Ishikawa (cell line): ENCODE data around the gene FIG4.

Experiments used
- CEBPB ChIP-seq: IDR thresholded peaks from 2 replicates; pipeline ENCODE4 v1.6.1; 2012
- CREB1 ChIP-seq: IDR thresholded peaks from 2 replicates; pipeline ENCODE4 v1.6.1; 2012; ENCODE audit warnings: low read depth
- EGR1 ChIP-seq: IDR thresholded peaks from 2 replicates; pipeline ENCODE4 v1.6.1; 2012
- EP300 ChIP-seq: IDR thresholded peaks from 2 replicates; pipeline ENCODE4 v1.6.1; 2012; ENCODE audit warnings: borderline replicate concordance
- FOXM1 ChIP-seq: IDR thresholded peaks from 2 replicates; pipeline ENCODE4 v1.6.1; 2012; ENCODE audit warnings: low read depth, borderline replicate concordance
- MAX ChIP-seq: IDR thresholded peaks from 2 replicates; pipeline ENCODE4 v1.6.1; 2012
- NFIC ChIP-seq: IDR thresholded peaks from 2 replicates; pipeline ENCODE4 v1.6.1; 2012
- RAD21 ChIP-seq: IDR thresholded peaks from 2 replicates; pipeline ENCODE4 v1.6.1; 2012; ENCODE audit warnings: low read depth
- TAF1 ChIP-seq: IDR thresholded peaks from 2 replicates; pipeline ENCODE4 v1.6.1; 2012; ENCODE audit warnings: low read depth, mild to moderate bottlenecking
- TCF12 ChIP-seq: IDR thresholded peaks from 2 replicates; pipeline ENCODE4 v1.6.1; 2012; ENCODE audit warnings: low read depth
- TEAD4 ChIP-seq: IDR thresholded peaks from 2 replicates; pipeline ENCODE4 v1.6.1; 2012
- USF1 ChIP-seq: IDR thresholded peaks from 2 replicates; pipeline ENCODE4 v1.6.1; 2012
- YY1 ChIP-seq: IDR thresholded peaks from 2 replicates; pipeline ENCODE4 v1.6.1; 2012; ENCODE audit warnings: low read depth
- ZBTB7A ChIP-seq: IDR thresholded peaks from 2 replicates; pipeline ENCODE4 v1.6.1; 2012; ENCODE audit warnings: low read depth
- TF ChIP-seq, protein P1 (sequence below): IDR thresholded peaks from 2 replicates; pipeline ENCODE4 v1.6.1; 2012; ENCODE audit warnings: low read depth, mild to moderate bottlenecking

FIG4 gene

DNA sequence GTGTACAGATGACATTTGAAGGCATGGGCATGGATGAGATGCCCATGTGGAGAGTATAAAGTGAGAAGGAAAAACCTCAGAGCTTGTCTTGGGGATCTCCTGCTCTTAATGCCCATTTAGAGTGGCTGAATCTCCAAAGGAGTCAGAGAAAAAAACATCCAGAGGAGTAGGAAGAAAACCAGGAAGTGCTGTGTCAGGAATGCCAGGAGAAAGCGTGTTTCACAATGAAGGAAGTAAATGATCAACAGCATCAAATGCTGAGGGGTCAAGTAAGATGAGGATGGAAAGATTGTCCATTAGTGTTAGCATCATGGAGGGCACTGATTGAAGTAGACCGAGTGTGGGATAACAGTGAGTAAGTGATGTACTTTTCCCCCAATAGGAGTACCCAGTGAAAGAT lies 56.1 kb downstream of the FIG4 start:
- TF ChIP-seq EGR1 = no peak
- TF ChIP-seq MAX = no peak
- TF ChIP-seq ZBTB7A = no peak
- no peak for TF ChIP-seq TEAD4
- TF ChIP-seq TAF1 = no peak
- TF ChIP-seq CREB1 = no peak
- no peak for TF ChIP-seq NFIC
- TF ChIP-seq USF1 = no peak
- TF ChIP-seq, protein P1, sequence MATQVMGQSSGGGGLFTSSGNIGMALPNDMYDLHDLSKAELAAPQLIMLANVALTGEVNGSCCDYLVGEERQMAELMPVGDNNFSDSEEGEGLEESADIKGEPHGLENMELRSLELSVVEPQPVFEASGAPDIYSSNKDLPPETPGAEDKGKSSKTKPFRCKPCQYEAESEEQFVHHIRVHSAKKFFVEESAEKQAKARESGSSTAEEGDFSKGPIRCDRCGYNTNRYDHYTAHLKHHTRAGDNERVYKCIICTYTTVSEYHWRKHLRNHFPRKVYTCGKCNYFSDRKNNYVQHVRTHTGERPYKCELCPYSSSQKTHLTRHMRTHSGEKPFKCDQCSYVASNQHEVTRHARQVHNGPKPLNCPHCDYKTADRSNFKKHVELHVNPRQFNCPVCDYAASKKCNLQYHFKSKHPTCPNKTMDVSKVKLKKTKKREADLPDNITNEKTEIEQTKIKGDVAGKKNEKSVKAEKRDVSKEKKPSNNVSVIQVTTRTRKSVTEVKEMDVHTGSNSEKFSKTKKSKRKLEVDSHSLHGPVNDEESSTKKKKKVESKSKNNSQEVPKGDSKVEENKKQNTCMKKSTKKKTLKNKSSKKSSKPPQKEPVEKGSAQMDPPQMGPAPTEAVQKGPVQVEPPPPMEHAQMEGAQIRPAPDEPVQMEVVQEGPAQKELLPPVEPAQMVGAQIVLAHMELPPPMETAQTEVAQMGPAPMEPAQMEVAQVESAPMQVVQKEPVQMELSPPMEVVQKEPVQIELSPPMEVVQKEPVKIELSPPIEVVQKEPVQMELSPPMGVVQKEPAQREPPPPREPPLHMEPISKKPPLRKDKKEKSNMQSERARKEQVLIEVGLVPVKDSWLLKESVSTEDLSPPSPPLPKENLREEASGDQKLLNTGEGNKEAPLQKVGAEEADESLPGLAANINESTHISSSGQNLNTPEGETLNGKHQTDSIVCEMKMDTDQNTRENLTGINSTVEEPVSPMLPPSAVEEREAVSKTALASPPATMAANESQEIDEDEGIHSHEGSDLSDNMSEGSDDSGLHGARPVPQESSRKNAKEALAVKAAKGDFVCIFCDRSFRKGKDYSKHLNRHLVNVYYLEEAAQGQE = no peak
- no peak for TF ChIP-seq TCF12

DNA sequence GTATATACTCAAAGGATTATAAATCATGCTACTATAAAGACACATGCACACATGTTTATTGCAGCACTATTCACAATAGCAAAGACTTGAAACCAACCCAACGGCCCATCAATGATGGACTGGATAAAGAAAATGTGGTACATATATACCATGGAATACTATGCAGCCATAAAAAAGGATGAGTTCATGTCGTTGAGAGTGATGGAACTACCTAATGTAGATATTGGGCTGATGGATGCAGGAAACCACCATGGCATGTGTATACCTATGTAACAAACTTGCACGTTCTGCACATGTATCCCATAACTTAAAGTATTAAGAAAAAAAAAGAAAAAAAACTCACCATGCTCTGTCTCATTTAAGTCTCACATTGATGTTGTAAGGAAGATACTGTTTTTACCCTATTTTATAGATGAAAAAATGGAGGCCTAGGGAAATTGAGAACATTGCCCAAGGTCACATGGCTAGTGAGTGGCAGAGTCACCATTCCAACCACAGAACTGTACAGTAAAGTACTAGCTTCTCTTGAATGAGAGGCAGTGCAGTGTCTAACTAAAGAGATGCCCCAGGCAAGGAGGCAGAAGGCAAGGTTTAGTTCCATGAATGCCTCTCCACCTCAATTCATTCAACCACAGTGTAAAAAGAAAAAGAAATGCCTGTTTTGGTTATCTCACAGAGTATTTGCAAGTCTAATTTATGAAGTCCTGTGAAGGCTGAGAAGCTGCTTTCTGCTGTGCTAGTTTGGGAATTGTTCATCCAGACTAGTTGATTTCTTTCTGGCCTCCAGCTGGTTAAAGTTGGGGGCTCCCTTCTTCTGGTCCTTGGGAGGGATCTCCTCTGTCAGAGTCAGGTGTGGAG lies 68.2 kb downstream of the FIG4 start:
- TF ChIP-seq USF1 (no peak), TAF1 (no peak)

DNA sequence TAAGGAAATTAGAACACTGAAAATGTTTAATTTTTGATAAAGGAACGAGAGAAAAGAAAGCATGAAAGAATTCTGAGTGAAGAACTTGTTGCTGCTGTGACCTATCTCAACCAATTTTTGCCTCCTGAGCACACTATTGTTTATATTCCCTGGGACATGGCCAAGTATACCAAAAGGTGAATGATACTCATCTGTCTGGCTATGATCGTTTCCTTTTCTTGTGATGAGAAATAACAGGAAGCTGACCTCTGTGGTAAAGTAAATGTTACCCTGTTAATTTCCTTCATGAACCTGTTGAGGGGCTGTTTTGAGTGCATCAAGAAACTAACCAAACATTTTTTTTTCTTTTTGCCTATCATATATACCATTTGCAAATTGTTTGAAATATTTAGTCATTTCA lies 69.1 kb downstream of the FIG4 start:
- TF ChIP-seq CREB1 (no peak), EGR1 (no peak), EP300 (no peak), RAD21 (no peak), YY1 (no peak), NFIC (no peak), USF1 (no peak), ZBTB7A (no peak), TAF1 (no peak), CEBPB (no peak), TEAD4 (no peak), FOXM1 (no peak), MAX (no peak), TCF12 (no peak)
- TF ChIP-seq, protein P1 = no peak

DNA sequence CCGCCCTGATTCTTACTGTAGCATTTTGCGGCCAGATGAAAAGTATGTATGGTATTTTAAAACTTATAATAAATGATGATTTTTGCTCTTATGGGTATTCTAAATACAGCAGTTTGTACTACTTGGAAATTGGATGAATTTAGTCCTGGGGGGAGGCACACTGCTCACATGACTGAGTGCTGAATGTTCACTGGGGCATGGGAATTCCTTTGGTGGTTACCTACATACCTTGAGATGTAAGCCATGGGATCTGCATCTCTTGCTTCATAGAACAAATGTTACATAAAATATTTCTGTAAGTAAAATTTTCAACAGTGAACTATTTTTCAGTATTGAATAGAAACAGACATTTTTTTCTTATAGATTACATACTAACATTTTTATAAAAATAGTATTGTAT lies 71.1 kb downstream of the FIG4 start:
- no peak for TF ChIP-seq FOXM1
- no peak for TF ChIP-seq TEAD4

GRCh38 chr6:109762769-109763441 lies 71.8 kb downstream of the FIG4 start:
- TF ChIP-seq EP300 (no peak), ZBTB7A (no peak), CREB1 (no peak), CEBPB (no peak)

- TF ChIP-seq EGR1 (no peak), ZBTB7A (no peak), USF1 (no peak), RAD21 (no peak), CREB1 (no peak), TCF12 (no peak), NFIC (no peak), FOXM1 (no peak), TAF1 (no peak), EP300 (no peak), TEAD4 (no peak)
- TF ChIP-seq, protein P1 = no peak
Observed at GRCh38 chr6:109766167-109766566, 75.1 kb downstream of the FIG4 start.
